Femur (tissue), 1 donor: ENCODE data around the gene PPIL4.

Source experiments
- DNase-seq: peaks from one replicate; pipeline ENCODE4 v3.0.0-alpha.2; 2017

Gene PPIL4

GRCh38 chr6:149457316-149457884 is 88.4 kb downstream of the PPIL4 start:
- DNase-seq: no peak

GRCh38 chr6:149456311-149457021 is 89.4 kb downstream of the PPIL4 start:
- DNase-seq: no peak

- DNase-seq: no peak
Observed at GRCh38 chr6:149455031-149455732, 90.7 kb downstream of the PPIL4 start.
